GM10248 (cell line): ENCODE results near the gene KLF11.

ENCODE experiments used
- CTCF ChIA-PET: fragments of 300-600 bp; sonication (Branson Sonifier 250); formaldehyde crosslinking; extraction: SDS; loops from one replicate; lab custom pipeline; 2021; ENCODE audit warnings: antibody characterized with exemption; lab: Yijun Ruan, JAX
- POLR2A ChIA-PET: fragments of 350-650 bp; sonication (Branson Sonifier 250); formaldehyde crosslinking; extraction: SDS; loops from one replicate; lab custom pipeline; 2020; ENCODE audit warnings: antibody characterized with exemption; lab: Yijun Ruan, JAX
- DNase-seq: peaks from one replicate; pipeline ENCODE4 v3.0.0; 2012; ENCODE audit errors: extremely low spot score
- CTCF ChIP-seq: IDR thresholded peaks from 2 replicates; pipeline ENCODE4 v1.5.1; 2012; ENCODE audit warnings: mild to moderate bottlenecking, low read depth; ENCODE audit errors: extremely low read depth, missing control alignments, control extremely low read depth

Gene KLF11

GRCh38 chr2:10095175-10095574, 51.8 kb downstream of the KLF11 start:
- no peak for DNase-seq
- no peak for TF ChIP-seq CTCF
- CTCF ChIA-PET: interaction anchor here (1.0 to 21.6 kb wide), 9 partner anchors 8 to 340 kb away, joined by 3 to 390 read pairs (median 14); partner anchors contain the start of gene CYS1
- POLR2A ChIA-PET: no interaction called here

- POLR2A ChIA-PET: no interaction called here
- no peak for DNase-seq
- CTCF ChIA-PET: interaction anchor here (0.7 to 21.6 kb wide), 29 partner anchors 7 to 352 kb away, joined by 3 to 390 read pairs (median 5); partner anchors contain the start of genes CYS1 and ODC1
- no peak for TF ChIP-seq CTCF
These were observed 53.3 kb downstream of the KLF11 start for GRCh38 chr2:10096641-10097040.

GRCh38 chr2:10097352-10098148, 54.2 kb downstream of the KLF11 start:
- DNase-seq: peak; percentile 76
- ChIA-PET CTCF (interaction anchor here (0.7 to 21.6 kb wide), 32 partner anchors 8 to 351 kb away, joined by 3 to 390 read pairs (median 5); partner anchors contain the start of genes CYS1 and ODC1), POLR2A (no interaction called here)
- TF ChIP-seq CTCF: peak; percentile 92

GRCh38 chr2:10101491-10101890, 58.1 kb downstream of the KLF11 start:
- ChIA-PET CTCF (interaction anchor here (1.0 to 4.2 kb wide), 8 partner anchors 10 to 333 kb away, joined by 3 to 22 read pairs (median 6); no protein-coding TSS in a partner anchor), POLR2A (no interaction called here)
- no peak for DNase-seq
- TF ChIP-seq CTCF: no peak

GRCh38 chr2:10103179-10103578, 59.8 kb downstream of the KLF11 start:
- CTCF ChIA-PET: interaction anchor here (1.1 to 4.2 kb wide), 8 partner anchors 11 to 331 kb away, joined by 3 to 22 read pairs (median 5); no protein-coding TSS in a partner anchor
- DNase-seq: no peak
- POLR2A ChIA-PET: no interaction called here
- TF ChIP-seq CTCF: no peak
